ENCODE results near the gene TMEM201.
"Not testable (repeated sequence)": the region's sequence is repeated elsewhere in the genome, so short reads cannot be mapped to it uniquely, and the experiment has no call there.

The TMEM201 gene

GRCh38 chr1:9601942-9602793 is 13.5 kb downstream of the TMEM201 start:
- DNase-seq: no peak

GRCh38 chr1:9602794-9603167 is 14.1 kb downstream of the TMEM201 start:
- no peak for DNase-seq

- DNase-seq: no peak
Measured at GRCh38 chr1:9603307-9603706, 14.6 kb downstream of the TMEM201 start.

GRCh38 chr1:9603766-9604753 is 15.3 kb downstream of the TMEM201 start:
- DNase-seq: no peak

GRCh38 chr1:9604836-9605235 is 16.1 kb downstream of the TMEM201 start:
- DNase-seq: no peak

- no peak for DNase-seq
Measured at GRCh38 chr1:9605946-9606455, 17.3 kb downstream of the TMEM201 start.

- no peak for DNase-seq
Measured at GRCh38 chr1:9606458-9606857, 17.7 kb downstream of the TMEM201 start.

GRCh38 chr1:9606948-9607347 is 18.2 kb downstream of the TMEM201 start:
- DNase-seq: no peak

GRCh38 chr1:9607352-9607751 is 18.6 kb downstream of the TMEM201 start:
- DNase-seq: no peak

- DNase-seq: no peak
Measured at GRCh38 chr1:9609998-9610397, 21.3 kb downstream of the TMEM201 start.

- no peak for DNase-seq
Measured at GRCh38 chr1:9610548-9610947, 21.8 kb downstream of the TMEM201 start.

GRCh38 chr1:9611716-9612115 is 23.0 kb downstream of the TMEM201 start:
- DNase-seq: no peak

GRCh38 chr1:9612162-9612845 is 23.6 kb downstream of the TMEM201 start:
- no peak for DNase-seq

GRCh38 chr1:9612871-9613624 is 24.3 kb downstream of the TMEM201 start:
- no peak for DNase-seq

- no peak for DNase-seq
Measured at GRCh38 chr1:9613625-9614299, 25.1 kb downstream of the TMEM201 start.

- DNase-seq: peak; percentile 13
Measured at GRCh38 chr1:9615316-9616063, 26.8 kb downstream of the TMEM201 start.

- DNase-seq: no peak
Measured at GRCh38 chr1:9618909-9619679, 30.4 kb downstream of the TMEM201 start.

GRCh38 chr1:9621032-9621431 is 32.3 kb downstream of the TMEM201 start:
- no peak for DNase-seq

- no peak for DNase-seq
Measured at GRCh38 chr1:9624081-9624480, 35.4 kb downstream of the TMEM201 start.

GRCh38 chr1:9625030-9625429 is 36.3 kb downstream of the TMEM201 start:
- DNase-seq: not testable (repeated sequence)
